Neural cell (in vitro differentiated cells): Measurements from ENCODE around the gene ARHGAP10. TPM values are rescaled to one million over a fixed set of nuclear protein-coding genes. Genes with fewer than 3 reads are reported as not detected.

ENCODE experiments used
- H2AFZ ChIP-seq: fragments of 200-600, 300-800 bp; sonication (generic), shearing (Covaris generic); 2 replicates; pipeline ENCODE4 v1.6.0; 2014; ENCODE audit warnings: low read depth, mild to moderate bottlenecking, antibody characterized with exemption, low read length, moderate library complexity
- H3F3A ChIP-seq: fragments of 200-600 bp; shearing (Covaris generic); 2 replicates; pipeline ENCODE4 v1.6.1; 2016; ENCODE audit warnings: mild to moderate bottlenecking, moderate library complexity, mixed read lengths, antibody characterized with exemption, low read length; ENCODE audit not compliant: insufficient read depth, poor library complexity, severe bottlenecking
- H3K27ac ChIP-seq: fragments of 200-600, 300-800 bp; sonication (generic), shearing (Covaris generic); 2 replicates; pipeline ENCODE4 v1.5.1; 2014; ENCODE audit warnings: mild to moderate bottlenecking, low read length, moderate library complexity
- H3K27me3 ChIP-seq: fragments of 300-800, 200-600 bp; sonication (generic), shearing (Covaris generic); 2 replicates; pipeline ENCODE4 v1.6.0; 2014; ENCODE audit warnings: mild to moderate bottlenecking, low read depth, low read length, moderate library complexity; ENCODE audit not compliant: insufficient read depth
- H3K36me3 ChIP-seq: fragments of 300-800, 200-600 bp; sonication (generic), shearing (Covaris generic); 2 replicates; pipeline ENCODE4 v1.5.1; 2014; ENCODE audit warnings: mild to moderate bottlenecking, antibody characterized with exemption, low read length, moderate library complexity; ENCODE audit not compliant: insufficient read depth
- H3K4me2 ChIP-seq: fragments of 300-800, 200-600 bp; sonication (generic), shearing (Covaris generic); 2 replicates; pipeline ENCODE4 v1.6.0; 2014; ENCODE audit warnings: mild to moderate bottlenecking, low read length
- H3K4me3 ChIP-seq: fragments of 300-800, 200-600 bp; sonication (generic), shearing (Covaris generic); 2 replicates; pipeline ENCODE4 v1.5.1; 2014; ENCODE audit warnings: mild to moderate bottlenecking, low read length, moderate library complexity
- H3K79me2 ChIP-seq: fragments of 200-600 bp; shearing (Covaris generic); replicated peaks from 2 replicates; pipeline ENCODE4 v1.6.0; 2014; ENCODE audit warnings: mild to moderate bottlenecking, low read length, moderate library complexity; ENCODE audit not compliant: insufficient read depth
- H3K9ac ChIP-seq: fragments of 300-800, 200-600 bp; sonication (generic), shearing (Covaris generic); 2 replicates; pipeline ENCODE4 v1.6.1; 2016; ENCODE audit warnings: mild to moderate bottlenecking, low read length, mixed read lengths
- H3K9me2 ChIP-seq: fragments of 200-600 bp; shearing (Covaris generic); 2 replicates; pipeline ENCODE4 v1.6.1; 2016; ENCODE audit warnings: mild to moderate bottlenecking, low read length, mixed read lengths; ENCODE audit not compliant: insufficient read depth
- H3K9me3 ChIP-seq: fragments of 200-600, 300-800 bp; sonication (generic), shearing (Covaris generic); 2 replicates; pipeline ENCODE4 v1.6.1; 2016; ENCODE audit warnings: mild to moderate bottlenecking, mixed run types, low read length, moderate library complexity, mixed read lengths
- H4K20me1 ChIP-seq: fragments of 200-600 bp; shearing (Covaris generic); 2 replicates; pipeline ENCODE4 v1.6.1; 2016; ENCODE audit warnings: mild to moderate bottlenecking, mixed run types; ENCODE audit not compliant: insufficient read depth
- EP300 ChIP-seq: fragments of 450-650 bp; conservative IDR thresholded peaks from 2 replicates; pipeline ENCODE4 v1.6.1; 2014; ENCODE audit warnings: antibody characterized with exemption, mild to moderate bottlenecking, moderate library complexity; ENCODE audit not compliant: poor library complexity, severe bottlenecking
- EZH2 ChIP-seq: fragments of 200-600, 300-800 bp; shearing (Covaris generic), sonication (generic); IDR thresholded peaks from 2 replicates; pipeline ENCODE4 v1.6.1; 2014; ENCODE audit warnings: antibody characterized with exemption, low read length, borderline replicate concordance, mild to moderate bottlenecking; ENCODE audit not compliant: insufficient read depth, poor library complexity, severe bottlenecking
- MXI1 ChIP-seq: fragments of 450-650 bp; conservative IDR thresholded peaks from 2 replicates; pipeline ENCODE4 v1.6.1; 2014; ENCODE audit warnings: antibody characterized with exemption, mild to moderate bottlenecking; ENCODE audit not compliant: poor library complexity, severe bottlenecking
- POLR2AphosphoS5 ChIP-seq: IDR thresholded peaks from 2 replicates; pipeline ENCODE4 v1.6.1; 2012
- RAD21 ChIP-seq: fragments of 450-650 bp; conservative IDR thresholded peaks from 2 replicates; pipeline ENCODE4 v1.6.1; 2014; ENCODE audit warnings: antibody characterized with exemption, mild to moderate bottlenecking, moderate library complexity
- SMC3 ChIP-seq: fragments of 450-650 bp; conservative IDR thresholded peaks from 2 replicates; pipeline ENCODE4 v1.6.1; 2014; ENCODE audit warnings: antibody characterized with exemption, mild to moderate bottlenecking, moderate library complexity; ENCODE audit not compliant: poor library complexity
- TAF1 ChIP-seq: IDR thresholded peaks from 2 replicates; pipeline ENCODE4 v1.6.1; 2012; ENCODE audit warnings: low read depth
- polyA plus RNA-seq: library from polyadenylated mRNA; depleted of rRNA; stranded (reverse); fragments of >200 nt; gene quantifications from 2 replicates; pipeline ENCODE4 v1.2.3, GENCODE V29; 2014
- TF ChIP-seq, protein P1 (sequence below): IDR thresholded peaks from 2 replicates; pipeline ENCODE4 v1.6.1; 2012; ENCODE audit warnings: borderline replicate concordance
- TF ChIP-seq, protein P2 (sequence below): fragments of 450-650 bp; IDR thresholded peaks from 2 replicates; pipeline ENCODE4 v1.5.1; 2014; ENCODE audit warnings: antibody characterized with exemption, mild to moderate bottlenecking, moderate library complexity; ENCODE audit not compliant: poor library complexity, severe bottlenecking

Gene ARHGAP10
- polyA plus RNA-seq, 1 donor from 2014 or later = 1.2 TPM

GRCh38 chr4:147950261-147950660, 218.4 kb downstream of the ARHGAP10 start:
- H3K9me3 ChIP-seq = no peaks in the 10 kb centered on the region
- H3K36me3 ChIP-seq = no peaks in the 10 kb centered on the region
- H3K4me2 ChIP-seq = no peak overlapping the region
- H2AFZ ChIP-seq = no peak overlapping the region
- no peak for TF ChIP-seq EP300
- H3F3A ChIP-seq = no peaks in the 10 kb centered on the region
- H3K4me3 ChIP-seq = no peak overlapping the region
- H3K79me2 ChIP-seq = no peaks in the 10 kb centered on the region
- H4K20me1 ChIP-seq = no peaks in the 10 kb centered on the region
- no peak overlapping the region for H3K9ac ChIP-seq
- H3K27me3 ChIP-seq = no peaks in the 10 kb centered on the region
- no peaks in the 10 kb centered on the region for H3K9me2 ChIP-seq
- H3K27ac ChIP-seq = no peak overlapping the region

- Histone ChIP-seq H3K9me3 (no peaks in the 10 kb centered on the region), H3K4me3 (no peak overlapping the region), H3K79me2 (no peaks in the 10 kb centered on the region), H3K36me3 (no peaks in the 10 kb centered on the region), H4K20me1 (no peaks in the 10 kb centered on the region), H3K9me2 (no peaks in the 10 kb centered on the region), H3F3A (no peaks in the 10 kb centered on the region), H2AFZ (no peak overlapping the region), H3K9ac (no peak overlapping the region), H3K27me3 (no peaks in the 10 kb centered on the region), H3K27ac (no peak overlapping the region), H3K4me2 (no peak overlapping the region)
- TF ChIP-seq, protein P1, sequence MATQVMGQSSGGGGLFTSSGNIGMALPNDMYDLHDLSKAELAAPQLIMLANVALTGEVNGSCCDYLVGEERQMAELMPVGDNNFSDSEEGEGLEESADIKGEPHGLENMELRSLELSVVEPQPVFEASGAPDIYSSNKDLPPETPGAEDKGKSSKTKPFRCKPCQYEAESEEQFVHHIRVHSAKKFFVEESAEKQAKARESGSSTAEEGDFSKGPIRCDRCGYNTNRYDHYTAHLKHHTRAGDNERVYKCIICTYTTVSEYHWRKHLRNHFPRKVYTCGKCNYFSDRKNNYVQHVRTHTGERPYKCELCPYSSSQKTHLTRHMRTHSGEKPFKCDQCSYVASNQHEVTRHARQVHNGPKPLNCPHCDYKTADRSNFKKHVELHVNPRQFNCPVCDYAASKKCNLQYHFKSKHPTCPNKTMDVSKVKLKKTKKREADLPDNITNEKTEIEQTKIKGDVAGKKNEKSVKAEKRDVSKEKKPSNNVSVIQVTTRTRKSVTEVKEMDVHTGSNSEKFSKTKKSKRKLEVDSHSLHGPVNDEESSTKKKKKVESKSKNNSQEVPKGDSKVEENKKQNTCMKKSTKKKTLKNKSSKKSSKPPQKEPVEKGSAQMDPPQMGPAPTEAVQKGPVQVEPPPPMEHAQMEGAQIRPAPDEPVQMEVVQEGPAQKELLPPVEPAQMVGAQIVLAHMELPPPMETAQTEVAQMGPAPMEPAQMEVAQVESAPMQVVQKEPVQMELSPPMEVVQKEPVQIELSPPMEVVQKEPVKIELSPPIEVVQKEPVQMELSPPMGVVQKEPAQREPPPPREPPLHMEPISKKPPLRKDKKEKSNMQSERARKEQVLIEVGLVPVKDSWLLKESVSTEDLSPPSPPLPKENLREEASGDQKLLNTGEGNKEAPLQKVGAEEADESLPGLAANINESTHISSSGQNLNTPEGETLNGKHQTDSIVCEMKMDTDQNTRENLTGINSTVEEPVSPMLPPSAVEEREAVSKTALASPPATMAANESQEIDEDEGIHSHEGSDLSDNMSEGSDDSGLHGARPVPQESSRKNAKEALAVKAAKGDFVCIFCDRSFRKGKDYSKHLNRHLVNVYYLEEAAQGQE = no peak
- TF ChIP-seq TAF1 (no peak), EZH2 (no peak), RAD21 (no peak), EP300 (no peak), MXI1 (no peak), POLR2AphosphoS5 (no peak), SMC3 (no peak)
- TF ChIP-seq, protein P2, sequence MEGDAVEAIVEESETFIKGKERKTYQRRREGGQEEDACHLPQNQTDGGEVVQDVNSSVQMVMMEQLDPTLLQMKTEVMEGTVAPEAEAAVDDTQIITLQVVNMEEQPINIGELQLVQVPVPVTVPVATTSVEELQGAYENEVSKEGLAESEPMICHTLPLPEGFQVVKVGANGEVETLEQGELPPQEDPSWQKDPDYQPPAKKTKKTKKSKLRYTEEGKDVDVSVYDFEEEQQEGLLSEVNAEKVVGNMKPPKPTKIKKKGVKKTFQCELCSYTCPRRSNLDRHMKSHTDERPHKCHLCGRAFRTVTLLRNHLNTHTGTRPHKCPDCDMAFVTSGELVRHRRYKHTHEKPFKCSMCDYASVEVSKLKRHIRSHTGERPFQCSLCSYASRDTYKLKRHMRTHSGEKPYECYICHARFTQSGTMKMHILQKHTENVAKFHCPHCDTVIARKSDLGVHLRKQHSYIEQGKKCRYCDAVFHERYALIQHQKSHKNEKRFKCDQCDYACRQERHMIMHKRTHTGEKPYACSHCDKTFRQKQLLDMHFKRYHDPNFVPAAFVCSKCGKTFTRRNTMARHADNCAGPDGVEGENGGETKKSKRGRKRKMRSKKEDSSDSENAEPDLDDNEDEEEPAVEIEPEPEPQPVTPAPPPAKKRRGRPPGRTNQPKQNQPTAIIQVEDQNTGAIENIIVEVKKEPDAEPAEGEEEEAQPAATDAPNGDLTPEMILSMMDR = no peak
These were observed 219.0 kb downstream of the ARHGAP10 start for GRCh38 chr4:147950841-147951240.

GRCh38 chr4:147954850-147955249, 223.0 kb downstream of the ARHGAP10 start:
- Histone ChIP-seq H3K4me3 (no peak overlapping the region), H3K27ac (no peak overlapping the region), H3K79me2 (no peaks in the 10 kb centered on the region), H3K9me3 (no peaks in the 10 kb centered on the region), H3K4me2 (no peak overlapping the region), H4K20me1 (no peaks in the 10 kb centered on the region), H3K9me2 (no peaks in the 10 kb centered on the region), H3K9ac (no peak overlapping the region), H2AFZ (no peak overlapping the region), H3F3A (no peaks in the 10 kb centered on the region), H3K27me3 (no peaks in the 10 kb centered on the region), H3K36me3 (no peaks in the 10 kb centered on the region)
- no peak for TF ChIP-seq TAF1
- TF ChIP-seq EP300 = no peak
- TF ChIP-seq EZH2 = no peak
- TF ChIP-seq RAD21 = no peak
